ENCODE data around the gene GRK5.

The GRK5 gene

GRCh38 chr10:119211625-119212441 is 4.5 kb downstream of the GRK5 start:
- no peaks in the 10 kb centered on the region for H3K36me3 Mint-ChIP-seq (ENCODE audit: low read depth)
- no peaks in the 10 kb centered on the region for H3K9me3 Mint-ChIP-seq
- peaks cover 52% of the 10 kb centered on the region for H3K4me1 Mint-ChIP-seq

GRCh38 chr10:119215371-119215770 is 8.0 kb downstream of the GRK5 start:
- H3K27ac Mint-ChIP-seq, result peak overlapping the region in 2 of 3 experiments; percentile 9 to 49
- H3K4me1 Mint-ChIP-seq, result peaks cover 34% of the 10 kb centered on the region
- no peaks in the 10 kb centered on the region for H3K9me3 Mint-ChIP-seq
- no peak overlapping the region for H3K4me3 Mint-ChIP-seq
- TF ChIP-seq, protein P1, sequence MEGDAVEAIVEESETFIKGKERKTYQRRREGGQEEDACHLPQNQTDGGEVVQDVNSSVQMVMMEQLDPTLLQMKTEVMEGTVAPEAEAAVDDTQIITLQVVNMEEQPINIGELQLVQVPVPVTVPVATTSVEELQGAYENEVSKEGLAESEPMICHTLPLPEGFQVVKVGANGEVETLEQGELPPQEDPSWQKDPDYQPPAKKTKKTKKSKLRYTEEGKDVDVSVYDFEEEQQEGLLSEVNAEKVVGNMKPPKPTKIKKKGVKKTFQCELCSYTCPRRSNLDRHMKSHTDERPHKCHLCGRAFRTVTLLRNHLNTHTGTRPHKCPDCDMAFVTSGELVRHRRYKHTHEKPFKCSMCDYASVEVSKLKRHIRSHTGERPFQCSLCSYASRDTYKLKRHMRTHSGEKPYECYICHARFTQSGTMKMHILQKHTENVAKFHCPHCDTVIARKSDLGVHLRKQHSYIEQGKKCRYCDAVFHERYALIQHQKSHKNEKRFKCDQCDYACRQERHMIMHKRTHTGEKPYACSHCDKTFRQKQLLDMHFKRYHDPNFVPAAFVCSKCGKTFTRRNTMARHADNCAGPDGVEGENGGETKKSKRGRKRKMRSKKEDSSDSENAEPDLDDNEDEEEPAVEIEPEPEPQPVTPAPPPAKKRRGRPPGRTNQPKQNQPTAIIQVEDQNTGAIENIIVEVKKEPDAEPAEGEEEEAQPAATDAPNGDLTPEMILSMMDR (IDR thresholded peaks at IDR 0.05; ENCODE audit: unreplicated experiment in 3 of 3), result no peak
- no peaks in the 10 kb centered on the region for H3K36me3 Mint-ChIP-seq (ENCODE audit: low read depth)
- H3K27me3 Mint-ChIP-seq (ENCODE audit: low read depth), result peaks cover 7% of the 10 kb centered on the region

More at GRCh38 chr10:119211625-119212441, 4.5 kb downstream of the GRK5 start:
- no peaks in the 10 kb centered on the region for H3K27me3 Mint-ChIP-seq (ENCODE audit: low read depth)
- peak overlapping the region; percentile 46 to 92 (median 90) for H3K27ac Mint-ChIP-seq
- TF ChIP-seq, protein P1 (IDR thresholded peaks at IDR 0.05; ENCODE audit: unreplicated experiment in 3 of 3), result no peak
- peak overlapping the region; percentile 18 to 74 (median 56) for H3K4me3 Mint-ChIP-seq

GRCh38 chr10:119216127-119216526 is 8.8 kb downstream of the GRK5 start:
- TF ChIP-seq, protein P1 (IDR thresholded peaks at IDR 0.05; ENCODE audit: unreplicated experiment in 3 of 3), result no peak
- H3K27me3 Mint-ChIP-seq (ENCODE audit: low read depth), result peaks cover 7% of the 10 kb centered on the region
- H3K27ac Mint-ChIP-seq, result peak overlapping the region in 2 of 3 experiments; percentile 9 to 49
- H3K36me3 Mint-ChIP-seq (ENCODE audit: low read depth), result no peaks in the 10 kb centered on the region
- no peak overlapping the region for H3K4me3 Mint-ChIP-seq
- peaks cover 31% of the 10 kb centered on the region for H3K4me1 Mint-ChIP-seq
- no peaks in the 10 kb centered on the region for H3K9me3 Mint-ChIP-seq

DNA sequence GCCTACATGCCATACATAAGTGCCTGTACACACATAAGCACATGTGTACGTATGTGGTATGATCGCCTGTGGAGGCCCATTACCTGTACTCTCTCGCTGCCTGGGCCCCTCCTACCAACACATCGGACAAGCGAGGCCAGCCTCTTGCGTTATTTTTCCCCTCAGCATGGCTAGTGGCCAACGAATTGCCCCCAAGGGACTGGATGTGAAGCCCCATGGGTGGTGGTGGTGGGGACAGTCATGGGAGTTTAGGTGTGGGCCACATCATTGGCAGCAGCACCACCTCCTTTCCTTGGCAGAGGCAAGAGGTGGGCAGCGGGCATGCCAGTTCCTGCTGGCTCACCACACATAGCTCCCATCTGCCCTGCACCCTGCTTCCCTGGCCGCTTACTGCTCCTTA is 10.0 kb downstream of the GRK5 start:
- H3K9me3 Mint-ChIP-seq, result no peaks in the 10 kb centered on the region
- peaks cover 7% of the 10 kb centered on the region for H3K27me3 Mint-ChIP-seq (ENCODE audit: low read depth)
- TF ChIP-seq, protein P1 (IDR thresholded peaks at IDR 0.05; ENCODE audit: unreplicated experiment in 3 of 3), result no peak

GRCh38 chr10:119217991-119218490 is 10.7 kb downstream of the GRK5 start:
- peaks cover 7% of the 10 kb centered on the region for H3K27me3 Mint-ChIP-seq (ENCODE audit: low read depth)
- H3K27ac Mint-ChIP-seq, result peak overlapping the region in 2 of 3 experiments; percentile 18 to 49
- no peaks in the 10 kb centered on the region for H3K36me3 Mint-ChIP-seq (ENCODE audit: low read depth)
- TF ChIP-seq, protein P1 (IDR thresholded peaks at IDR 0.05; ENCODE audit: unreplicated experiment in 3 of 3), result no peak
- peaks cover 35% of the 10 kb centered on the region for H3K4me1 Mint-ChIP-seq
- H3K9me3 Mint-ChIP-seq, result no peaks in the 10 kb centered on the region
- no peak overlapping the region for H3K4me3 Mint-ChIP-seq

More for the DNA sequence above, 10.0 kb downstream of the GRK5 start:
- Mint-ChIP-seq H3K27ac (no peak overlapping the region), H3K4me1 (peaks cover 30% of the 10 kb centered on the region), H3K4me3 (no peak overlapping the region), H3K36me3 (ENCODE audit: low read depth) (no peaks in the 10 kb centered on the region)
